H1 (cell line): ENCODE data around the gene ITGA8. TPM values are rescaled to one million over a fixed set of nuclear protein-coding genes. Genes with fewer than 3 reads are reported as not detected.

ENCODE experiments used
- CTCF ChIA-PET: fragments of 300-600 bp; sonication (Branson Sonifier 250); formaldehyde crosslinking; loops from one replicate; lab custom pipeline; 2021; ENCODE audit not compliant: partially characterized antibody; lab: Charles Lee
- POLR2A ChIA-PET: fragments of 300-600 bp; sonication (Branson Sonifier 250); formaldehyde crosslinking; loops from one replicate; lab custom pipeline; 2021; ENCODE audit warnings: inconsistent platforms; ENCODE audit not compliant: partially characterized antibody; lab: Charles Lee
- DNase-seq, 2 experiments: peaks; one replicate each; pipeline versions ENCODE4 v3.0.0 to v3.0.0-alpha.2; 2010 to 2022; ENCODE audit warnings: low spot score in 2 of 2, low read depth in 1 of 2, mixed read lengths in 1 of 2
- FAIRE-seq: peaks from 2 replicates; lab custom pipeline; 2011; peaks lifted over from hg19 to GRCh38; lab: Jason Lieb, UNC
- H2AFZ ChIP-seq: 2 replicates; pipeline ENCODE4 v1.8.1; 2012; ENCODE audit warnings: low read length, inconsistent platforms
- H2AK5ac ChIP-seq: 2 replicates; pipeline ENCODE4 v1.6.1; 2013; ENCODE audit warnings: low read depth, low read length
- H2BK120ac ChIP-seq: replicated peaks from 2 replicates; pipeline ENCODE3; 2013; ENCODE audit warnings: low read depth, low read length, inconsistent platforms
- H2BK12ac ChIP-seq: 2 replicates; pipeline ENCODE4 v1.6.1; 2013; ENCODE audit warnings: low read depth, low read length
- H2BK15ac ChIP-seq: 2 replicates; pipeline ENCODE4 v1.6.1; 2013; ENCODE audit warnings: low read length
- H2BK20ac ChIP-seq: 2 replicates; pipeline ENCODE4 v1.6.1; 2013; ENCODE audit warnings: low read length
- H2BK5ac ChIP-seq: 2 replicates; pipeline ENCODE4 v1.6.1; 2013; ENCODE audit warnings: low read depth, low read length
- H3K14ac ChIP-seq: 2 replicates; pipeline ENCODE4 v1.6.1; 2013; ENCODE audit warnings: inconsistent platforms; ENCODE audit not compliant: insufficient read length
- H3K18ac ChIP-seq: 2 replicates; pipeline ENCODE4 v1.6.1; 2013; ENCODE audit warnings: low read length; ENCODE audit errors: extremely low read depth
- H3K23ac ChIP-seq: 2 replicates; pipeline ENCODE4 v1.6.1; 2013; ENCODE audit warnings: inconsistent platforms; ENCODE audit not compliant: insufficient read length
- H3K23me2 ChIP-seq: 2 replicates; pipeline ENCODE4 v1.6.1; 2013; ENCODE audit warnings: low read depth, low read length
- H3K27ac ChIP-seq: 2 replicates; pipeline ENCODE4 v1.6.1; 2011; ENCODE audit warnings: low read depth, low read length, inconsistent platforms
- H3K27me3 ChIP-seq, 4 experiments: replicated peaks in 1 of 4; 1 replicate in 1 of 4; 2 replicates in 3 of 4; pipeline versions ENCODE4 v1.6.1 to v1.8.1; 2011 to 2013; ENCODE audit warnings: low read length in 3 of 4, mild to moderate bottlenecking in 3 of 4, inconsistent platforms in 2 of 4, mixed read lengths in 2 of 4, moderate library complexity in 1 of 4; ENCODE audit not compliant: control insufficient read depth in 3 of 4, insufficient read depth in 3 of 4; ENCODE audit errors: extremely low read depth in 1 of 4
- H3K36me3 ChIP-seq, 4 experiments: 2 replicates each; pipeline versions ENCODE4 v1.6.1 to v1.8.1; 2011 to 2013; ENCODE audit warnings: mild to moderate bottlenecking in 4 of 4, low read length in 3 of 4, moderate library complexity in 2 of 4, control low read depth in 1 of 4, inconsistent platforms in 1 of 4; ENCODE audit not compliant: insufficient read depth in 4 of 4, control insufficient read depth in 2 of 4
- H3K4ac ChIP-seq: replicated peaks from 2 replicates; pipeline ENCODE3; 2013; ENCODE audit warnings: low read length, low read depth, mixed read lengths, inconsistent platforms; ENCODE audit not compliant: insufficient read length
- H3K4me1 ChIP-seq, 4 experiments: replicated peaks in 1 of 4; 1 replicate in 1 of 4; 2 replicates in 3 of 4; pipeline versions ENCODE4 v1.6.1 to v1.8.1; 2011 to 2013; ENCODE audit warnings: low read length in 3 of 4, inconsistent platforms in 2 of 4, mixed read lengths in 1 of 4; ENCODE audit not compliant: insufficient read depth in 4 of 4, control insufficient read depth in 3 of 4
- H3K4me2 ChIP-seq, 2 experiments: 2 replicates each; pipeline versions ENCODE4 v1.6.1 to v1.8.1; 2011 to 2013; ENCODE audit warnings: low read depth in 2 of 2, low read length in 2 of 2, control low read depth in 1 of 2, inconsistent platforms in 1 of 2, mild to moderate bottlenecking in 1 of 2; ENCODE audit not compliant: insufficient read depth in 1 of 2
- H3K4me3 ChIP-seq, 4 experiments: fragments of 200-600, 300-600 bp in 1 of 4; sonication (generic), shearing (Covaris generic), sonication (Bioruptor Twin) in 1 of 4; 2 replicates each; pipeline versions ENCODE4 v1.5.1 to v1.8.1; 2011 to 2016; ENCODE audit warnings: low read length in 4 of 4, low read depth in 3 of 4, control low read depth in 2 of 4, inconsistent platforms in 2 of 4, mild to moderate bottlenecking in 2 of 4, mixed read lengths in 1 of 4, moderate library complexity in 1 of 4; ENCODE audit not compliant: insufficient read depth in 2 of 4; ENCODE audit errors: extremely low read depth in 1 of 4
- H3K56ac ChIP-seq: replicated peaks from 2 replicates; pipeline ENCODE3; 2013; ENCODE audit warnings: low read depth, mild to moderate bottlenecking, mixed read lengths, low read length, inconsistent platforms; ENCODE audit not compliant: insufficient read length
- H3K79me1 ChIP-seq: 2 replicates; pipeline ENCODE4 v1.6.1; 2013; ENCODE audit warnings: low read depth, low read length, control low read depth
- H3K79me2 ChIP-seq, 2 experiments: 2 replicates each; pipeline versions ENCODE4 v1.6.1 to v1.8.1; 2012 to 2013; ENCODE audit warnings: low read length in 2 of 2, mild to moderate bottlenecking in 2 of 2, inconsistent platforms in 1 of 2; ENCODE audit not compliant: insufficient read depth in 2 of 2, control insufficient read depth in 1 of 2
- H3K9ac ChIP-seq, 4 experiments: replicated peaks in 1 of 4; 1 replicate in 1 of 4; 2 replicates in 3 of 4; pipeline versions ENCODE4 v1.6.1 to v1.8.1; 2011 to 2013; ENCODE audit warnings: low read depth in 3 of 4, low read length in 3 of 4, control low read depth in 2 of 4, mild to moderate bottlenecking in 2 of 4, moderate library complexity in 2 of 4, inconsistent platforms in 1 of 4; ENCODE audit errors: extremely low read depth in 1 of 4
- H3K9me3 ChIP-seq, 2 experiments: 2 replicates each; pipeline versions ENCODE4 v1.6.1 to v1.8.1; 2012 to 2013; ENCODE audit warnings: mild to moderate bottlenecking in 2 of 2, moderate library complexity in 2 of 2, control low read depth in 1 of 2, inconsistent platforms in 1 of 2, low read depth in 1 of 2, low read length in 1 of 2, mixed read lengths in 1 of 2; ENCODE audit not compliant: insufficient read depth in 2 of 2
- H4K20me1 ChIP-seq, 2 experiments: replicated peaks in 1 of 2; 2 replicates each; pipeline versions ENCODE3 to v1.8.1; 2011 to 2013; ENCODE audit warnings: inconsistent platforms in 2 of 2, low read length in 2 of 2, mild to moderate bottlenecking in 1 of 2; ENCODE audit not compliant: insufficient read depth in 2 of 2, control insufficient read depth in 1 of 2
- H4K5ac ChIP-seq: 2 replicates; pipeline ENCODE4 v1.6.1; 2013; ENCODE audit warnings: low read length, low read depth, mixed read lengths, inconsistent platforms; ENCODE audit not compliant: insufficient read length
- H4K8ac ChIP-seq: 2 replicates; pipeline ENCODE4 v1.8.0; 2013; ENCODE audit warnings: mild to moderate bottlenecking, moderate library complexity, low read length, inconsistent platforms; ENCODE audit not compliant: insufficient read depth; ENCODE audit errors: extremely low read depth
- H4K91ac ChIP-seq: replicated peaks from 2 replicates; pipeline ENCODE3; 2013; ENCODE audit warnings: low read length, mixed read lengths, inconsistent platforms; ENCODE audit not compliant: insufficient read length
- GTF2F1 ChIP-seq: IDR thresholded peaks from 2 replicates; pipeline ENCODE4 v1.6.1; 2012; ENCODE audit warnings: low read depth, low read length, improper control_type of control experiment, borderline replicate concordance
- HDAC2 ChIP-seq, 2 experiments: fragments of 300-600 bp in 1 of 2; sonication (generic) in 1 of 2; IDR thresholded peaks; 2 replicates each; pipeline ENCODE4 v1.6.1; 2011 to 2012; ENCODE audit warnings: low read depth in 2 of 2, low read length in 2 of 2, mild to moderate bottlenecking in 2 of 2, moderate library complexity in 2 of 2, borderline replicate concordance in 1 of 2, inconsistent platforms in 1 of 2
- SAP30 ChIP-seq: fragments of 300-600 bp; sonication (generic); IDR thresholded peaks from 2 replicates; pipeline ENCODE4 v1.7.1; 2012; ENCODE audit warnings: low read length, moderate library complexity, mild to moderate bottlenecking, inconsistent platforms; ENCODE audit not compliant: insufficient read depth, insufficient replicate concordance
- SP2 ChIP-seq: IDR thresholded peaks from 2 replicates; pipeline ENCODE4 v1.6.1; 2012; ENCODE audit warnings: mild to moderate bottlenecking, low read length, inconsistent platforms
- WGBS, 2 experiments: shearing (Covaris generic) in 1 of 2; methylation state at CpG; one replicate each; pipeline versions ENCODE4 v1.1.6 to v1.1.7; 2013 to 2015; ENCODE audit warnings: low lambda C conversion rate in 2 of 2, mixed read lengths in 2 of 2, inconsistent platforms in 1 of 2, low coverage in 1 of 2, missing lambda C conversion rate in 1 of 2; ENCODE audit not compliant: insufficient replicate concordance in 2 of 2, insufficient coverage in 1 of 2, insufficient read length in 1 of 2; ENCODE audit errors: extremely low coverage in 1 of 2, missing lambda C conversion rate in 1 of 2; 5-methylcytosine and 5-hydroxymethylcytosine counted together
- polyA plus RNA-seq, 7 experiments: library from polyadenylated mRNA; depleted of rRNA in 3 of 7; stranded (reverse) in 5 of 7; unstranded in 2 of 7; fragments of >200 nt in 5 of 7; fragments of 200-250 nt in 2 of 7; gene quantifications; 1 replicate in 5 of 7; 2 replicates in 1 of 7; 4 replicates in 1 of 7; pipeline versions ENCODE4 v1.2.1 to v1.2.3, GENCODE V29; 2011 to 2013; ENCODE audit warnings: missing spikeins in 2 of 7, mixed read lengths in 2 of 7
- total RNA-seq: library from RNA; stranded (reverse); fragmentation: NEBNext Ultra II Directional; extraction: Animal tissue kit (Norgen Biotek cat#: 25700); gene quantifications from 2 replicates; pipeline ENCODE4 v1.2.1, GENCODE V29; 2021

ITGA8 gene
- total and polyA plus RNA-seq, 2 of the 8 experiments (the other 6 are each of a cell fraction or from before 2014, with no cell fraction given) = not detected

DNA sequence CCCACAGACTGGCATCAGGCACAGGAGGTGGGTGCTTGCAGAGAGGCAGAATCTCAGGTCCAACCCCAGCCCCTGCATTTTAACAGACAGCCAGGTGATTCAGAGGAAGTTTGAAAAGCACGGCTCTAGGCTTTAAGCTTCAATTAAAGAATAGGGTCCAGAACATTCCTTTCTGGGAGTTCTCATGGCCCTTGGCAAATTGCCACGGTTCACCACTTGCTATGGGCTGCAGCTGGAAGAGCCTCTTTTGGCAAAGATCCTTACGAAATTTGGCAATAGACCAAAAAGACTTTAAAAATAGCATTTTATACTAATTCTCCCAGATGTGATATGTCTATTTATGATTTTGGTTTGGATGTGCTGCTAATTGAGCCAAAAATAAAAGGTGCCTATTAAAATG is 148.1 kb downstream of the ITGA8 start:
- no peak overlapping the region for H2BK5ac ChIP-seq
- no peak overlapping the region for H3K56ac ChIP-seq
- H3K23ac ChIP-seq = no peak overlapping the region
- H3K27ac ChIP-seq = no peak overlapping the region
- no peak overlapping the region for H3K14ac ChIP-seq
- no peak overlapping the region for H2BK15ac ChIP-seq
- H3K23me2 ChIP-seq = no peaks in the 10 kb centered on the region
- no peak overlapping the region for H4K8ac ChIP-seq
- no peak for TF ChIP-seq GTF2F1
- no peak for TF ChIP-seq SP2
- no peak for TF ChIP-seq SAP30
- TF ChIP-seq HDAC2 (IDR thresholded peaks at IDR 0.05; ENCODE audit: borderline replicate concordance in 1 of 2, low read depth in 2 of 2, low read length in 2 of 2) = no peak
- no peak overlapping the region for H3K4me3 ChIP-seq
- H2BK12ac ChIP-seq = no peak overlapping the region
- no peaks in the 10 kb centered on the region for H3K36me3 ChIP-seq
- H3K4me2 ChIP-seq = no peak overlapping the region
- H3K18ac ChIP-seq = no peak overlapping the region
- FAIRE-seq (no peak), DNase-seq (no peak)
- H3K9me3 ChIP-seq = no peaks in the 10 kb centered on the region
- H4K20me1 ChIP-seq = no peaks in the 10 kb centered on the region
- CTCF ChIA-PET = interaction anchor here (0.6 to 1.9 kb wide), 4 partner anchors 14 to 148 kb away, joined by 3 to 7 read pairs (median 4); partner anchors contain the start of gene ITGA8
- H4K5ac ChIP-seq = no peak overlapping the region
- H2BK20ac ChIP-seq = no peak overlapping the region
- H3K4ac ChIP-seq = no peak overlapping the region
- H2AFZ ChIP-seq = no peak overlapping the region
- no peaks in the 10 kb centered on the region for H3K79me1 ChIP-seq
- no peaks in the 10 kb centered on the region for H3K27me3 ChIP-seq
- peaks cover 0 to 2% (median 0%) of the 10 kb centered on the region in 4 experiments; a peak in 1 of 7 replicates for H3K4me1 ChIP-seq
- H4K91ac ChIP-seq = no peak overlapping the region
- H3K79me2 ChIP-seq = no peaks in the 10 kb centered on the region
- H2BK120ac ChIP-seq = no peak overlapping the region
- 74% methylated on average over 3 of the region's 3 CpGs; no CpG with 5 or more reads in 1 of the 2 experiments for WGBS, 2 experiments
- H3K9ac ChIP-seq = no peak overlapping the region
- POLR2A ChIA-PET = no interaction called here
- no peak overlapping the region for H2AK5ac ChIP-seq
